NCI-H2081 (cell line): ENCODE measurements around the gene LRRC74B.
"Not testable (repeated sequence)": the region's sequence is repeated elsewhere in the genome, so short reads cannot be mapped to it uniquely, and the experiment has no call there.

ENCODE experiments used
- DNase-seq, 2 experiments: peaks; one replicate each; lab custom pipeline; 2025; lab: John Stamatoyannopoulos, UW

Gene LRRC74B

DNA sequence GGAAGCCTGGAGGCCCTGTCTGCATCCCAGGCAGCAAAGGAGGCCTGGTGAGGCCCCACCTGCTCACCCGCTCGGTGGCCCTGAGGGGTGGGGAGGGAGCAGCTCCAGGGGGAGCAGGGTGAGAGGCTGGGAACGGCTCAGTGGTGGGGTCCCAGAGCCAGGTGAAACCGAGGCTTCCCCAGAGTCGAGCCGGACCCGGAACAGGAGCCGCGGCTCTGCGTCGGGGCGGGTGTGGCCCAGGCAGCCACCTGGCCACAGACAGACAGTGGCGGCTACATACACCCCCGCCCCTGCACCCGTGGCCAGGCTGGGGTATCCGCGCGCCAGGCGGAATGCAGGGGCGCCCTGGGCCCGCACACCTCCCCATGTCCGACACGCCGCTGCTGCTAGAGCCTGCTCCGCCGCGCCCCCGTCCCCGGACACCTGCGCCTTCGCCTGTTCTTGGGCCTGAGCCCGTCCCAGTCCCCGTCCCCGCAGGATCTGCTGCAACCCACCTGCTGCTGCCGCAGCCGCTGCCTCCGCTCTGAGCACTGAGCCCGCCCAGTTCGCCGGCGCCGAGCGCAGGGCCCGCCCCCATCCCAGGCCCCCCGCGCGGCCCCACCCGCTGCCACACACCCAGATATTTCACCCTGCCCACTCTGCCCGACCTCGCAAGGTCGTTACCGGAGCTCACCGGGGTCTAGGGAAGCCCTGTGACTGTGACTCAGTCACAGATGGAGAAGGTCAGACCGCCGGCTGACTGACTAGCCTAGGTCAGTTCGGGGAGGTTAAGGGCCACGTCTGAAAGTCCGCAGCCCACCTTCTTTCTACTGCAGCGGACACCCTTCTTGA is 13.5 kb upstream of the LRRC74B start, which contains the start of gene SLC7A4:
Gene SLC7A4 (minus strand): TSS at position 525 of the 831 bp plus-strand sequence. CDS start 749 bp downstream, outside the sequence.
- DNase-seq = no peak

DNA sequence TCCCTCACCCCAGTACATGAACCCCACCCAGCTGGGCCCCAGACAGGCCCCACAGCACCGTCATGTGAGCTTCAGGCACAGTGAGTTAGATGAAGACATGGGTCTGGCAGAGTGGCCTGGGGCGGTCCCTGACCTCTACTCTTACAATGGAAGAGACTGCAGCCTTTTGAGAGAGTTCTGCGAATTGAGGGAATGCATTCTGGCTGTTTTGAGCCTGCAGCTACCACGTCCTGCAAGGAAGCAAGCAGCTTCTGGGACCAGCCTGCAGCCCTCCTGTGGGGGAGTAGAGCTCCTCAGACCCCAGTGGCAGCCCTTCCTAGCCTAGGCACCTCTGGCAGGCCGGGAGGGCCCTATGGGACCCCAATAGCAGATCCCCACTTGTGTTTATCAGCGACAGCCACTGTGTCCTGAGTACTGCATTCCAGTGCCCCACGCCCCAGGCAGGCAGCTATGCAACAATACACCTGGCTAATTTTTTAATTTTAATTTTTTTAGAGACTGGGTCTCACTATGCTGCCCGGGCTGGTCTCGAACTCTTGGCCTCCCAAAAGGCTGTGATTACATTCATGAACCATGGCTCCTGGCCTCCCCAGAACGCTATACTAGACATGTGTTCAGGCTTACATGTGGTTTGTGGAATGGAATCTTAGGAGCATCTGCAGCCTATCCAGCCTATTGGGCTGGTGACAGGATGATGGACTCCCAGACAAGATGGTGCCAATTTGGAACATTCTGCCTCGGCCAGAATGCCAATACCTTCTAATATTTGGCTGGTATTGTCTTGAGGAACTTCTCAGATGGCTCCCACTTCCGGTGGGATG is 12.7 kb upstream of the LRRC74B start:
- no peak for DNase-seq

DNA sequence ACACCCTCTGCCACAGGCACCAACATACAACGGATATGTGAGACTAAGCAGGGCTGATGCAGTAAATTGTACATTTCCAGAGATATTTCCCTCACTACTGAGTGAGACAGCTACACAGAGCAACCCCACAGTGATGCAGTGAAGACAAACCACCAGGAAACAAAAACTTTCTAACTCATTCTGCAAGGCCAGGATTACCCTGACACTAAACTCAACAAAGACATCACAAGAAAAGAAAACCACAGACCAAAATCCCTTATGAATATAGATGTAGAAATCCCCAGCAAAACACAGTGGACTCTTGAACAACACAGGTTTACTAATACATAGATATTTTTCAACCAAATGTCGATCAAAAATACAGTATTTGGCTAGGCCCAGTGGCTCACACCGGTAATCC is 11.9 kb upstream of the LRRC74B start:
- DNase-seq = no peak

DNA sequence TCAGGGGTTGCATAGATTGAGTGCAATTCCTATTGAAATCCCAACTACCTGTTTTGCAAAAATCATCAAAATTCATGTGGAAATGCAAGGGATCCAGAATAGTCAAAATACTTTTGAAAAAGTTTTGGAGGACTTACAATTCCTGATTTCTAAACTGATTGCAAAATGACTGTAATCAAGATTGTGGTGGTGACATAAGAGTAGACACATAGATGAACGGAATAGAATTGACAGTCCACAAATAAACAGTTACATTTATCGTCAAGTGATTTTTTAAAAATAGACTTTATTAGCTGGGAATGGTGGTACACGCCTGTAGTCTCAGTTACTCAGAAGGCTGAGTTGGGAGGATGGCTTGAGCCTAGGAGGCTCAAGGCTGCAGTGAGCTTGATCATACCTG is 10.8 kb upstream of the LRRC74B start:
- no peak for DNase-seq

DNA sequence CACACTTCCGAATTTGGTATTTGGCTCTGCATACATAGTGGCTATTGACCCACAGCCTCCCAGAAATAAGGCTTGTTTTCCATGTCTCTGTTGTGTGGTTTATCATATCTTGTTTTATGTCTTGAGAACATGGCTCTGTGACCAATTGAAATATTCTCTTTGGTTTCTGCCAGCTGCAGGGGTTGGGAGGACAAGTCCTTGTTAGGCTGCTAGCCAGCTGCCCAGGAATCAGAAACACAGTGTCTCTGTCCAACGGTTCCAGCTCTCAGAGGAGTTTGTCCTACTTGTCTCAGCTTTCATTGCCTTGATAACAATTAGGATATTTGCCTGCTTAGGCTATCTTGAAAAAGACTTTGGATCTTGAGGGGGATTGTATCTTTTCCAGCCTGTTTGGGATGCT is 7.3 kb upstream of the LRRC74B start:
- no peak for DNase-seq

DNA sequence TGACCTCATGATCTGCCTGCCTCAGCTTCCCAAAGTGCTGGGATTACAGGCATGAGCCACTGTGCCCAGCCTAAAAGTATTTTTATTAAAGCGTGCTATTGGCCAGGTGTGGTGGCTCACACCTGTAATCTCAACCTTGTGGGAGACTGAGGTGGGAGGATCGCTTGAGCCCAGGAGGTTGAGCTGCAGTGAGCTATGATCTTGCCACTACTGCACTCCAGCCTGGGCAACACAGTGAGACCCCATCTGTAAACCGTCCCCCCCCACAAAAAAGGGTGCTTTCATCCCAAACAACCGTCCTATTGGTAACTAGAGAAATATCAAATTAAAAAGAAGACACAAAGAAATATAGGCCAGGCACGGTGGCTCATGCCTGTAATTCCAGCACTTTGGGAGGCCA is 6.6 kb upstream of the LRRC74B start:
- not testable (repeated sequence) for DNase-seq

DNA sequence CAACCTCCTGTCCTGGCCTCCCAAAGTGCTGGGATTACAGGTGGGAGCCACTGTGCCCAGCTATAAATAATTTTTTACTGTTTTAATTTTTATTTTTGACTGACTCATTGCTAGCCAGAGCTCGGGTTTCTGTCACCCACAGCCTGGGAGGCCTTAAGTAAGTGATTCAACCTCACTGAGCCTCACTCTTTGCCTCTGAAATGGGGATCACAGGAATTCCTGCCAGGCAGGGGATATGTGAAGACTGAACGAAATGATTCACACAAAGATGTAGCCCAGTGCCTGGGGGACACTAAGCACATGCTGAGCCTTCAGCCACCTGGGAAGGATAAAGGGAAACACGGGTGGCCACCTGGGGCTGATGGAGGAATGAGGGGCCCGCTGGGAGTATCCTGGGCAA is 3.8 kb upstream of the LRRC74B start:
- no peak for DNase-seq

DNA sequence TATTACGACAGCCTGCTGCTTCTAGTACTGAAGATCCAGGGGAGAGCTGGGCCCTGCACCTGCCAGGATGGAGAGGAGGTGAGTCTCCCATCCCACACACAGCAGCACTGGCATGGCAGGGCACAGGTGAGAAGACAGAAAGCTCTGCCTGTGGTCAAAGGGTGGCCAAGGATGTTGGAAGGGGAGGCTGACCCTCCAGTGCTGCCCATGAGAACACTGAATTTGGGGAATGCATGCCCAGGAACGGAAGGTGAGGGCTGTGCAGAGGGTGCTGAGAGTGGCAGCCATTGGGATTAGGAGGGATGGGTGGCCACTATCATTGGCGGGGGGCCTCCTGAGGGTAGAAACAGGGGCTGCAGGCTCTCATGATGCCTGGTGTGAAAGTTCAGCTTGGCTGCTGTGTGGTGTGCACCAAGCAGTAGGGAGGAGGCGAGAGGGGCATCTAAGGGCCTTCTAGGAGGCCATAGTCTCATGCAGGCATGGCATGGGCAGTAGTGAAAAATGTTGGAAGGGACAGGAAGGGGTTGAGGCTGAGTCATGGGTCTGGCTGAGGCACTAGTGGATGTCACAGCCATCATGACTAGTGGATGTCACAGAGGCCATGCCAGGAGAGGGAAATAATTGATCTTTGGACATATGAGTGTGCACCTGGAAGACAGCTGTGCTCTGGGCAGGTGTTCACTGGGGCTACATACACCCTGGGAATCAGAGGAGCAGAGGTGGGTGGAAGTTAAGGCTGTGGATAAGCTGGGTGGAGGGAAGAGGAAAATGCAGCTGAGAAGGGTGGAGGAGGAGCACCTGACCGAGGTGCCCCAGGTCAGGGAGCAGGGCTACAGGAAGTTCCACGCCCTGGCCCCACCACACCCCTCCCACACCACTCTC is 2.5 kb upstream of the LRRC74B start:
- DNase-seq = no peak

DNA sequence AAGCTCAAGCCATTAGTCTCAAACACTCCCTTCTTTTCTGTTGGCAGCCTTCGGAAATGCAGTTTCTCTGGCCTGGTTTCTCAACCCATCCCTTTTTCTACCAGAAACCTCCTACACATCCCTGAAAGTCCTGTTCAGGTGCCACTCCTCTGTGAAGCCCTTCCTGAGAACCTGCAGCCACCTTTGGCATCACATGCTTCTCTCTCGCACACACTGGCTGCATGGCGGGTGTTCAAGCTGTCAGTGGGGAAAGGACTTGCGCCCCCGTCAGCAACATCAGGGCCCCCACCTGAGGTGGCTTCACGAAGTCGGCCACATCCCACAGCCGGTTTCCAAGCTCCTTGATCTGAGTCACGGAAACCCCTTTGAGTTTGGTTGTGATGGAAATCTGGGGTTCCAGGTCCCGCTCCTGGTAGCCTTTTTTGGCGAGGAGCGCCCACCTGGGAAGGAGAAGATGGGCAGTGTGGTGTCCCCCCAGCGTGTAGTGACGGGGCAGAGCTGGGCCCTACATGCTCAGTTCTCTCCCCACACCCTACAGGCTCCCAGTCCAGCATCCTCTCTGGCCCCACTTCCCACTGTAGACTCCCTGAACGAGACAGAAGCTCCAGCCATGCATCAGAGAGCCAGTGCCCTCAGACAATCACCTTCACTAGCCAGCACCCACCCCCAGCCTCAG is 1.7 kb upstream of the LRRC74B start:
- no peak for DNase-seq

DNA sequence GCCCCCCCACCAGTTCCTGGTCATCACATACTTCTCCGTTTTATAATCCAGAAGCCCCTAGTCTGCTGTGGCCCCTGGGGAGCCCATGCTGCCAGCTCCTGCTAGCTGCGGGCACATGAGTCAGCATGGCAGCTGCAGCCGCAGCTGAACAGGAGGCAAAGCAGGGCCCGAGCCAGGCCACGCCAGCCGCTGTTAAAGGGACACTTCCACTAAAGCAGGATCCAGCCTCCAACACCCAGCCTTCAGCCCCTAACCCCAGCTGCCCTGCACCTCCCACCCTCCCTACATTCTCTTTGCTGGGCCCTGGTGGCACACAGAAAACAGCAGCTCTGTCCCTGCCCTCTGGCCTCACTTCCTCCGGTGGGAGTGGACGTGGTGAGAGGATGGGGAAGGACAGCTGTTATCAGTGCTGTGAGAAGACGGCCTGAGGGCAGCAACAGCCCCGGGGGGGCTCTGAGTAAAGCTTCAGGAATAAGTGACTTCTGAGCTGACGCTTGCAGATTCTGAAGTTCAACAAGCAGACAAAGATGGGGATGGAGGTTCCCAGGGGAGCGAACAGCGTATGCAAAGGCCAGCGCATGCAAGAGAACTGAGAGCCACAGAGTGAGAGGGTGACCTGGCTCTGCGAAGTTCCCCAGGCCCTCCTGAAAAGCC is 688 bp upstream of the LRRC74B start:
- no peak for DNase-seq

DNA sequence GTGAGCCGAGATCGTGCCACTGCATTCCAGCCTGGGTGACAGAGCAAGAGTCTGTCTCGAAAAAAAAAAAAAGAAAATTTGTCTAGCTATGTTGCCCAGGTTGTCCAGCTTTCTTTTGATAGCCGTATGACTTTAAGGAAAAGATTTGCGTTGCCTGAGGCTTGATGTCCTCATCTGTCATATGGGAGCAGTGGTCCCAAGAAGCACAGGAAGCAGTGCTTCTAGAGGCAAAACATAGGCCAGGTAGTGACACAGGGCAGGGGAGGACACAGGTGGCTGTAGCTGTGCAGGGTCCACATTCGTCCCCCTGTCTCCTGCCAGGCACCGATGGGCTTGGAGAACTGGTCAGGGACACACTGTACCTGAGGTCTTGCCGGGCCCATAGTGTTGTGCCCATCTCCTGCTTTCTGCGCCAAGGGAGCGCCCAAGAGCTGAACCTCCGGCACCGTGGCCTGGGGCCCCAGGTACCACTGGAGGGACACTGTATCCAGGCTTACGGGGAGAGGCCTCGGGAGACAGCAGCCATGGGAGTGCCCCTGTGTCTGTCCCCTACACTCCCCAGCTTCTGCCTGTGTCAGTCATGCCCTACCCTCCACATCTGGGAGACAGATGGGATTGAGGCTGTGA is 1.4 kb downstream of the LRRC74B start:
- no peak for DNase-seq

DNA sequence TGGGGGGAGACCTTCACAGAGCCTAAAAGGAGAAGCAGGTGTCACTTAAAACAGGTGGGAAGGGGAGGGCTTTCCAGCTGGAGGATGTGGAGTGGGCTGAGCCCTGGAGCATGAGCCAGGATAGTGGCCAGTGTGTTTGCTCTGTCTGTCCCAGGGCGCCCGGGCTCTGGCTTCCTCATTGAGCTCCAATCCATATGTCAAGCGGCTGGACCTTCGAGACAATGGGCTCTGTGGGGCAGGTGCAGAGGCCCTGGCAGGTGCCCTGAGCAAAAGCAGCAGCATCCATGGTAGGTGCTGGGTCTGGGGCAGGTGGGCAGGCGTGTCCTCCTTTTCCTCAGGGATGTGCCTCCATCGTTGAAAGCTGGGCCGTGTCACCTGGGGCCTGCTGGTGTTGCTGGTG is 2.0 kb downstream of the LRRC74B start:
- no peak for DNase-seq

DNA sequence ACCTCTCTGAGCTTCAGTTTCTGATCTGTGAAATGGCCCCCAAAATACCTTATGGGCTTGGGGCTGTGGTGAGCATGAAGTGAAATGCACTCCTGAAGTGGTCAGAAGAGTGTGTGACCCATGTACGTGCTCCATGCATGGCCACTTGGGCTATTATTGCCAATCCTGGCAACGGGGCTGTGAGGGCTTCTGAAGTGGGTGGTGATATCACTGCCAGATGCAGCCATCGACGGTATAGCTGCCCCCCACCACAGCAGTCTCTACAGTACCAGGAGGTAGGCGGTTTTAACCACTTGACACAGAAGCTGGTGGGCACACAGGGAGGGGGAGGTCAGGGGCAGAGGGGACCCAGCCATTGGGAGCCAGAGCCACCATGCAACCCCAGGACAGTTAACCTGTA is 2.7 kb downstream of the LRRC74B start:
- DNase-seq = not testable (repeated sequence)

DNA sequence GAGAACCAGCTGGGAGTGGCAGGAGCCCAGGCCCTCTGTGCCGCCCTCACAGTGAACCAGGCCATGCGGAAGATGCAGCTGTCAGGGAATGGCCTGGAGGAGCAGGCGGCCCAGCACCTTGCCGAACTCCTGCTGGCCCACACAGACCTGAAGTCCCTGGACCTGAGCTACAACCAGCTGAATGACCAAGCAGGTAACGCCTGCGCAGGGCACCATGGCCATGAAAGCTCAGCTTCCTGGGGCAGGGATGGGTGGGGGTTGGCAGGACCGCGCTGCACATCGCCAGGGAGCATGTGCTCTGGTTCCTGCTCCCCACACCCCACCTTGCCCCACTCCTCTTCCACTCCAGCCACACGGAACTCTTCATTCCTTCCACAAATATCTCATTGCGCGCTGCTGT is 3.2 kb downstream of the LRRC74B start:
- DNase-seq = not testable (repeated sequence)

DNA sequence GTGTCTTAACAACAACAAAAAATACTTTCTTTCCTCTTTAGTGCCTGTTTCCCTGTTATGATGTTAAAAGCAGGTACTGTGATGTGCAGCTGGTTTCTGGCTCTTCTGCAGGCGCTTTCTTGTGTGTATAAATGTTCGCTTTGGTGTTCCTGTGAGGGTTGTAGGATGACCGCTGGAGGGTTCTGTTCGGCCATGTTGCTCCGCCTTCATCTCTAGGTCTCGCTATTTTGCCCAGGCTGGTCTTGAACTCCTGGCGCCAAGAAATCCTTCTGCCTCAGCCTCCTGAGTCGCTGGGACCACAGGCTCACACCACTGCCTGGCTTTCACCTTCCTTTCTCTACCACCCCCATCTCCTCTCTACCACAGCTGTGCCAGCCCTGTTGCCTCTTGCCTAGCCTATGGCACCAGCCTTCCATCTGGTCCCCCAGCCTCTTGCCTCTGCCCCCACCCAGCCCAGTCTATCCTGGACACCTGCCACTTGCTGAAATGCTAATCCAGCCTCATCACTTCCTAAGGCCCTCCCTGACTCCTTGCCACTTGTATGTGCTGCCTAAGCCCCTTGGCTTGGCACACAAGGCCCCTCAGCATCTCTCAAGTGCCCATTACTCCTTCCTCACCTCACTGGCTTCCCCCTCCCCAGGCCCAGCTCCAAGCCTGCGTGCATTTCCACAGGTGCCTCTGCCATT is 5.5 kb downstream of the LRRC74B start:
- no peak for DNase-seq

DNA sequence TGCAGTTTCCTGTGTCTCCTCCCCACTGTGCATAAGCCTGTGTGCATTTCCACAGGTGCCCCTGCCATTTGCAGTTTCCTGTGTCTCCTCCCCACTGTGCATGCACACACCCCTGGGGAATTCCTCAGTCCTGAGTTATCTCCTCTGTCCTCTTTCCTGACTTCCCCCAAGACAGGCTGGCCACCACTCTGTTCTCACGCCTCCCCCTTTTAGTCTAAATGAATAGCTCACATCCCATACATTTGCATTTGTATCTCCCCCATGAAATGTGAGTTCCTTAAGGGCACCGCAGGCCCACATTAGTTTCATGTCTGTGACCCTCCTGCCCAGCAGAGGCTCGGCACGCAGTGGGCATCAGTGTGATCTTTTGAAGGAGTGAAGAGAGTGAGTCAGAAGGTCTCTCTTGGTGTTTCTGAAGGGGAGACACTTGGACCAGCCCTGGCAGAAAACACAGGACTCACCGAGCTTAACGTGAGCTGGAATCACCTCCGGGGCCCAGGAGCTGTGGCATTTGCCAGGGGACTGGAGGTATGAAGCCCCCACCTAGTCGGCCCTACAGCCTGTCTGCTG is 6.2 kb downstream of the LRRC74B start:
- no peak for DNase-seq

DNA sequence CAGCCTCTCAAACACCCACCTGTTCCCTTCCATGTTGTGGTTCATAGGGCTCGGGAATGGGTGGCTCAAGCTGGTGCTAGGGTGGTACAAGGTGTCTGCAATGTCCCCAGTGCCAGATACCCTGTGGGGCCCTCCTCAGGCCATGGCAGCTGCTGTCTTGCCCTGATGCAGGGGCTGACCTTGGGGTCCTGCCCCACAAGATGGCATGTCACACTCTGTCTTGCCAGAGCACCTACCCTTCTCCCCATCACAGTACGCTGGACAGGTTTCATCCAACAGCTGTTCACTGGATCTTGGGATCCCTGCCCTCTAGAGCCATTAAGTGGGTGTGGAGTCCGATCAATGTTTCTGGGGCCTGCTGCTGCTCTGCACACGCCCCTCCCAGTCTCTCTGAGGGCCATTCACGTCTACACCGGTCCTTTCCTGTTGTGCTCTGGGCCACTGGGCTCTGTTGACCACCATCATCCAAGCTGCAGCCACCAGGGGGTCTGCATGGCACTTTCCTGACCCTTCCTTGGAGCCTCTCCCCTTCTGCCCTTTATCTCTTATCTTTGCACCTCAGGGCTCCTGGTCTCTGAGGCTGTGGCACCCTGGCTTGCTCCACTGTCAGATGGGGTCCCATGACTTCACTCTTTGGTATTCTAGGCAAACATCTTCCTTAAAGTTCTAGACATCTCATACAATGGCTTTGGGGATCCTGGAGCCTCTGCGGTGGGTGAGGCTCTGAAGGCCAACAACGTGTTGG is 7.1 kb downstream of the LRRC74B start:
- DNase-seq = no peak

DNA sequence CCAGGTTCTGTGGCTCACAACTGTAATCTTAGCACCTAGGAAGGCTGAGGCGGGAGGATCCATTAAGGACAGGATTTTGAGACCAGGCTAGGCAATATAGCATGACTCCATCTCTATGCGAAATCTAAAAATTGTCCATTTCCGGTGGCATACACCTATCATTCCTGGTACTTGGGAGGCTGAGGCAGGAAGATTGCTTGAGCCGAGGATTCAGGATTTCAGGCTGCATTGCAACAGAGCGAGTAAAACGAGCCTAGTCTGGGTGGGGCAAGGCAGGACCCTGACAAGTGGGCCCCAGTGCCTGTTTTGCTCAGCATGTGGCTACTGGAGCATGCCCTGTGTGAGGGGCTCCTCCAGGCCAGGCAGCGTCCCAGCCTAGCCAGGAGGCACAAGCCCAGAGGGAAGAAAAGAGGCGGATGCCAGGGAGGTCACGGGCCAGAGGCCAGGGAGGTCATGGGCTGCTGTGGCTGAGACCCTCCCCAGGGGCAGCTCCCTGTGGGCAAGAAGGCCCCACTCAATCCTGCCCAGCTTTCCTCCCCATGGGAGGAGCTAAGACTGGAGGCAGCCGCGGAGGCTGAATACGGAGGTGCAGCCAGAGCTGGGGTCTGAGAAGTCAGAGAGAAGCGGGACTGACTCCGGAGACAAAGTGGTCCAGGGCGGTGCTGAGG is 8.4 kb downstream of the LRRC74B start:
- DNase-seq = no peak
